ENCODE data around the gene UGT2B7. TPM values are rescaled to one million over a fixed set of nuclear protein-coding genes. Genes with fewer than 3 reads are reported as not detected.

The UGT2B7 gene
- total and polyA plus RNA-seq, 2 of the 13 experiments (the other 11 are each of a cell fraction or from before 2014, with no cell fraction given): 26.8 to 41.8 TPM

DNA sequence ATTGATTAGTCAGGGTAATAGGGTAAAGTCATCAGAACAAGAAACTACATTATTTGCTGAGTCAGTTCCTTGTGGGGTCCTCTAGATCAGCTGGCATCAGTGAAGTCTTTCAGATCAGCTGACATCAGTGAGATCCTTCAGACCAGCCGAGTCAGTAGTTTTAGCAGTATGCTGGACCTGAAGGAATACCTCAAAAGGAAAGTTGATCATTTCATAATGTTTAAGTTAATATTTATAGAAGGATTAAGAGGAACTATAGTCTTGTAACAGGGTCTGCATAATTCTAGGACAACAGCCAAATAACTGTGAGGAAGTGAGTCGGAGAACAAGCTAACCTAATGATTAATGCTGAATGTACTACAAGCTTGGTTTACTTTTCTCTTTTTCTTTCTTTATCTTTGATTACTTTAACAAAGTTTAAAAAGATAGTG lies 958 bp upstream of the UGT2B7 start (continued):
- TF ChIP-seq, protein P1, sequence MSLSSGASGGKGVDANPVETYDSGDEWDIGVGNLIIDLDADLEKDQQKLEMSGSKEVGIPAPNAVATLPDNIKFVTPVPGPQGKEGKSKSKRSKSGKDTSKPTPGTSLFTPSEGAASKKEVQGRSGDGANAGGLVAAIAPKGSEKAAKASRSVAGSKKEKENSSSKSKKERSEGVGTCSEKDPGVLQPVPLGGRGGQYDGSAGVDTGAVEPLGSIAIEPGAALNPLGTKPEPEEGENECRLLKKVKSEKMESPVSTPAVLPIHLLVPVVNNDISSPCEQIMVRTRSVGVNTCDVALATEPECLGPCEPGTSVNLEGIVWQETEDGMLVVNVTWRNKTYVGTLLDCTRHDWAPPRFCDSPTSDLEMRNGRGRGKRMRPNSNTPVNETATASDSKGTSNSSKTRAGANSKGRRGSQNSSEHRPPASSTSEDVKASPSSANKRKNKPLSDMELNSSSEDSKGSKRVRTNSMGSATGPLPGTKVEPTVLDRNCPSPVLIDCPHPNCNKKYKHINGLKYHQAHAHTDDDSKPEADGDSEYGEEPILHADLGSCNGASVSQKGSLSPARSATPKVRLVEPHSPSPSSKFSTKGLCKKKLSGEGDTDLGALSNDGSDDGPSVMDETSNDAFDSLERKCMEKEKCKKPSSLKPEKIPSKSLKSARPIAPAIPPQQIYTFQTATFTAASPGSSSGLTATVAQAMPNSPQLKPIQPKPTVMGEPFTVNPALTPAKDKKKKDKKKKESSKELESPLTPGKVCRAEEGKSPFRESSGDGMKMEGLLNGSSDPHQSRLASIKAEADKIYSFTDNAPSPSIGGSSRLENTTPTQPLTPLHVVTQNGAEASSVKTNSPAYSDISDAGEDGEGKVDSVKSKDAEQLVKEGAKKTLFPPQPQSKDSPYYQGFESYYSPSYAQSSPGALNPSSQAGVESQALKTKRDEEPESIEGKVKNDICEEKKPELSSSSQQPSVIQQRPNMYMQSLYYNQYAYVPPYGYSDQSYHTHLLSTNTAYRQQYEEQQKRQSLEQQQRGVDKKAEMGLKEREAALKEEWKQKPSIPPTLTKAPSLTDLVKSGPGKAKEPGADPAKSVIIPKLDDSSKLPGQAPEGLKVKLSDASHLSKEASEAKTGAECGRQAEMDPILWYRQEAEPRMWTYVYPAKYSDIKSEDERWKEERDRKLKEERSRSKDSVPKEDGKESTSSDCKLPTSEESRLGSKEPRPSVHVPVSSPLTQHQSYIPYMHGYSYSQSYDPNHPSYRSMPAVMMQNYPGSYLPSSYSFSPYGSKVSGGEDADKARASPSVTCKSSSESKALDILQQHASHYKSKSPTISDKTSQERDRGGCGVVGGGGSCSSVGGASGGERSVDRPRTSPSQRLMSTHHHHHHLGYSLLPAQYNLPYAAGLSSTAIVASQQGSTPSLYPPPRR (CRISPR knock-in tag; IDR thresholded peaks at IDR 0.05; ENCODE audit: borderline replicate concordance): peak; percentile 80
- peak; percentile 90; the same call in 1 of the 2 replicates for TF ChIP-seq NFIC (IDR thresholded peaks at IDR 0.05; ENCODE audit: low read length)
- no peak for TF ChIP-seq ZBTB4 (CRISPR knock-in tag; IDR thresholded peaks at IDR 0.05; ENCODE audit: borderline replicate concordance)
- peak; percentile 74; the same call in 1 of the 2 replicates for TF ChIP-seq ELF3 (CRISPR knock-in tag; IDR thresholded peaks at IDR 0.05)
- peak; percentile 92 for TF ChIP-seq PITX1 (CRISPR knock-in tag; IDR thresholded peaks at IDR 0.05)
- TF ChIP-seq ZKSCAN5 (CRISPR knock-in tag; IDR thresholded peaks at IDR 0.05): no peak
- TF ChIP-seq SIX1 (CRISPR knock-in tag; IDR thresholded peaks at IDR 0.05; ENCODE audit: borderline replicate concordance): peak; percentile 68; the same call in 1 of the 2 replicates
- TF ChIP-seq ZNF547 (CRISPR knock-in tag; IDR thresholded peaks at IDR 0.05): no peak
- no peak for TF ChIP-seq SMC3 (IDR thresholded peaks at IDR 0.05; ENCODE audit: low read length)
- no peak for TF ChIP-seq NRL (CRISPR knock-in tag; IDR thresholded peaks at IDR 0.05; ENCODE audit: borderline replicate concordance)
- TF ChIP-seq FOXA3 (CRISPR knock-in tag; IDR thresholded peaks at IDR 0.05): peak; percentile 93
- TF ChIP-seq, protein P2, sequence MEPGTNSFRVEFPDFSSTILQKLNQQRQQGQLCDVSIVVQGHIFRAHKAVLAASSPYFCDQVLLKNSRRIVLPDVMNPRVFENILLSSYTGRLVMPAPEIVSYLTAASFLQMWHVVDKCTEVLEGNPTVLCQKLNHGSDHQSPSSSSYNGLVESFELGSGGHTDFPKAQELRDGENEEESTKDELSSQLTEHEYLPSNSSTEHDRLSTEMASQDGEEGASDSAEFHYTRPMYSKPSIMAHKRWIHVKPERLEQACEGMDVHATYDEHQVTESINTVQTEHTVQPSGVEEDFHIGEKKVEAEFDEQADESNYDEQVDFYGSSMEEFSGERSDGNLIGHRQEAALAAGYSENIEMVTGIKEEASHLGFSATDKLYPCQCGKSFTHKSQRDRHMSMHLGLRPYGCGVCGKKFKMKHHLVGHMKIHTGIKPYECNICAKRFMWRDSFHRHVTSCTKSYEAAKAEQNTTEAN (CRISPR knock-in tag; conservative IDR thresholded peaks at IDR 0.05): no peak
- TF ChIP-seq KMT2B (CRISPR knock-in tag; IDR thresholded peaks at IDR 0.05): peak; percentile 28; the same call in 1 of the 2 replicates
- no peak for TF ChIP-seq ATAD3A (CRISPR knock-in tag; IDR thresholded peaks at IDR 0.05)
